Parathyroid adenoma (tissue), 2 donors: ENCODE data around the gene GALK1.

Experiments
- H2AFZ ChIP-seq: fragments of 300-600 bp; sonication (generic); one replicate; pipeline ENCODE4 v1.7.0; 2017; ENCODE audit warnings: antibody characterized with exemption, mild to moderate bottlenecking
- H3K27ac ChIP-seq: fragments of 300-600 bp; sonication (generic); one replicate; pipeline ENCODE4 v1.7.0; 2017
- H3K27me3 ChIP-seq: fragments of 300-600 bp; sonication (generic); one replicate; pipeline ENCODE4 v1.7.0; 2017; ENCODE audit warnings: low read length; ENCODE audit not compliant: control insufficient read depth, insufficient read depth
- H3K36me3 ChIP-seq: fragments of 300-600 bp; sonication (generic); one replicate; pipeline ENCODE4 v1.7.0; 2017; ENCODE audit warnings: low read length; ENCODE audit not compliant: control insufficient read depth, insufficient read depth
- H3K4me1 ChIP-seq: fragments of 300-600 bp; sonication (generic); one replicate; pipeline ENCODE4 v1.7.0; 2017; ENCODE audit warnings: control low read depth
- H3K4me2 ChIP-seq: fragments of 300-600 bp; sonication (generic); one replicate; pipeline ENCODE4 v1.7.0; 2017; ENCODE audit warnings: low read length
- H3K4me3 ChIP-seq: fragments of 300-600 bp; sonication (generic); one replicate; pipeline ENCODE4 v1.7.0; 2017; ENCODE audit warnings: low read depth, low read length
- H3K79me2 ChIP-seq: fragments of 300-600 bp; sonication (generic); one replicate; pipeline ENCODE4 v1.7.0; 2017; ENCODE audit warnings: control low read depth
- H3K9ac ChIP-seq: fragments of 300-600 bp; sonication (generic); one replicate; pipeline ENCODE4 v1.7.0; 2017; ENCODE audit warnings: mild to moderate bottlenecking
- H3K9me3 ChIP-seq: fragments of 300-600 bp; sonication (generic); one replicate; pipeline ENCODE4 v1.7.0; 2017; ENCODE audit warnings: low read length; ENCODE audit not compliant: control insufficient read depth
- TF ChIP-seq, protein P1 (sequence below): fragments of 300-600 bp; sonication (generic); IDR thresholded peaks from one replicate; pipeline ENCODE4 v1.7.0; 2017; ENCODE audit warnings: antibody characterized with exemption, mild to moderate bottlenecking
- donor health status: primary hyperparathyroidism.

The GALK1 gene

DNA sequence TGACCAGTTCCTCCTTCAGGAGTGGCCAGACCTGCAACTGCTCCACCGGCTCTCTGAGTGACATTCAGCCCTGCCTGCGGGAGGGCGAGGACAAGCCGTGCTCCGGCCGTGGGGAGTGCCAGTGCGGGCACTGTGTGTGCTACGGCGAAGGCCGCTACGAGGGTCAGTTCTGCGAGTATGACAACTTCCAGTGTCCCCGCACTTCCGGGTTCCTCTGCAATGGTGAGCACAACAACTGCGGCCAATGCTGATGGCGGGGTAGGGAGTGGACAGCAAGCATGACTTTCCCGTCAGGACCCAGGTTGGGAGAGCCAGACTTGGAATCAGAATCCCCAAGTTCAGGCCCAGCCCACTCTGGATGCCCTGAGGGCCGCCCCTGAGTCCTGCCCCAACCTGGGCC is 31.5 kb downstream of the GALK1 start:
- Histone ChIP-seq H3K4me2 (no peak overlapping the region), H3K9me3 (no peaks in the 10 kb centered on the region), H3K4me3 (no peak overlapping the region), H3K9ac (no peak overlapping the region), H3K36me3 (no peaks in the 10 kb centered on the region), H3K4me1 (no peaks in the 10 kb centered on the region), H3K79me2 (no peaks in the 10 kb centered on the region), H2AFZ (no peak overlapping the region), H3K27me3 (no peaks in the 10 kb centered on the region), H3K27ac (no peak overlapping the region)
- TF ChIP-seq, protein P1, sequence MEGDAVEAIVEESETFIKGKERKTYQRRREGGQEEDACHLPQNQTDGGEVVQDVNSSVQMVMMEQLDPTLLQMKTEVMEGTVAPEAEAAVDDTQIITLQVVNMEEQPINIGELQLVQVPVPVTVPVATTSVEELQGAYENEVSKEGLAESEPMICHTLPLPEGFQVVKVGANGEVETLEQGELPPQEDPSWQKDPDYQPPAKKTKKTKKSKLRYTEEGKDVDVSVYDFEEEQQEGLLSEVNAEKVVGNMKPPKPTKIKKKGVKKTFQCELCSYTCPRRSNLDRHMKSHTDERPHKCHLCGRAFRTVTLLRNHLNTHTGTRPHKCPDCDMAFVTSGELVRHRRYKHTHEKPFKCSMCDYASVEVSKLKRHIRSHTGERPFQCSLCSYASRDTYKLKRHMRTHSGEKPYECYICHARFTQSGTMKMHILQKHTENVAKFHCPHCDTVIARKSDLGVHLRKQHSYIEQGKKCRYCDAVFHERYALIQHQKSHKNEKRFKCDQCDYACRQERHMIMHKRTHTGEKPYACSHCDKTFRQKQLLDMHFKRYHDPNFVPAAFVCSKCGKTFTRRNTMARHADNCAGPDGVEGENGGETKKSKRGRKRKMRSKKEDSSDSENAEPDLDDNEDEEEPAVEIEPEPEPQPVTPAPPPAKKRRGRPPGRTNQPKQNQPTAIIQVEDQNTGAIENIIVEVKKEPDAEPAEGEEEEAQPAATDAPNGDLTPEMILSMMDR, result no peak

DNA sequence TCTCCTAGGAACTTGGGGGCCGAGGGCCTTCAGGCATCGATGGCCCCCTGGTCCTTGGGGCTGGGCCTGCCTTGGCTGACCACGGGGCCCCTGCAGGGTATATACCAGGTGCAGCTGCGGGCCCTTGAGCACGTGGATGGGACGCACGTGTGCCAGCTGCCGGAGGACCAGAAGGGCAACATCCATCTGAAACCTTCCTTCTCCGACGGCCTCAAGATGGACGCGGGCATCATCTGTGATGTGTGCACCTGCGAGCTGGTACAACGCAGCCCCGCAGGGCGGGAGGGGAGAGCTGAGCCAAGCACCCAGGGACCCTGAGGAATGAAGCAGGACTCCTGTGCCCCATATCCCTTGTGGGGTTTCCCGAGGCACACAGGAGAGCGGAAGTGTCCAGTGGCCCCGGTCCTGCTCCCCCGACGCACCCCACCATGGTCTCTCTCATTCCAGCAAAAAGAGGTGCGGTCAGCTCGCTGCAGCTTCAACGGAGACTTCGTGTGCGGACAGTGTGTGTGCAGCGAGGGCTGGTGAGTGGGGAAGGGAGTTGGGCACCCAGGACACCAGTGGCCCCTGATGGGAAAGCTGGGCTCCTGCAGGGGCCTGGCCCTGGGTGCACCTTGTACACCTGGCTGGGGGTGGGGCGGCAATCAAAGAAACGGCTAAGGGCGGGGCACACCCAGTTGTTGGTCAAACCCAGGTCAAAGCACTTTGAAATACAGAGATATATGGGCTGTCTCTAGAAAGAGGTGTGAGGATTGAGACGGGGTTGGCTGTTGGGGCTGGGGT is 33.1 kb downstream of the GALK1 start:
- H3K79me2 ChIP-seq, result no peaks in the 10 kb centered on the region
- no peak overlapping the region for H3K9ac ChIP-seq
- H2AFZ ChIP-seq, result no peak overlapping the region
- H3K27ac ChIP-seq, result no peak overlapping the region
- H3K4me3 ChIP-seq, result no peak overlapping the region
- H3K27me3 ChIP-seq, result no peaks in the 10 kb centered on the region
- H3K36me3 ChIP-seq, result no peaks in the 10 kb centered on the region
- H3K4me2 ChIP-seq, result no peak overlapping the region
- H3K9me3 ChIP-seq, result no peaks in the 10 kb centered on the region
- TF ChIP-seq, protein P1, result no peak
- no peaks in the 10 kb centered on the region for H3K4me1 ChIP-seq

DNA sequence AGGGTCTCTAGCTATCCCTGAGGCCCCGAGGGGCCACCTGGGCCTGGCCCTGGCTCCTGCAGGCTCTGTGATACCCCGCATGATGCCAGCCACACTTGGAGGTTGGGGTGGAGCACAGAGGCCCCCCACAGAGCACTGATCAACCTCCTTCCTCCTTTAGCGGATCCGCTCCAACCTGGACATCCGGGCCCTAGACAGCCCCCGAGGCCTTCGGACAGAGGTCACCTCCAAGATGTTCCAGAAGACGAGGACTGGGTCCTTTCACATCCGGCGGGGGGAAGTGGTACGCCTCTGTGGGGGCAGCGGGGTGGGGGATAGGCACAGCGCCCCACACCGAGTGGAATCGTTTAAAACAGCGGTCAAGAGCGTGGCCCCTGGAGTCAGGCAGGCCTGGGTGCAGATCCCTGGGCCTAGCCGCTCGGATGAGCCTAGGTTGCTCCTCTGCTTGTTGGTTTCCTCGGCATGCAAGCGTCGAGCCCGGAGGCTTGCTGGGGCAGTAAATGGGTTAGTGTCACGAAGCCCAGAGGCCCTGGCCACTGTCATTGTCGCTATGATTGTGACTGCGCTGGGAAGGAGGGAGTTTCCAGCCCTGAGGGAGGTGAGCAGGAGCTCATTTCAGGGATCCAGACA is 33.8 kb downstream of the GALK1 start:
- Histone ChIP-seq H3K36me3 (no peaks in the 10 kb centered on the region), H3K9me3 (no peaks in the 10 kb centered on the region), H3K9ac (no peak overlapping the region), H2AFZ (no peak overlapping the region), H3K4me1 (no peaks in the 10 kb centered on the region), H3K27me3 (no peaks in the 10 kb centered on the region), H3K27ac (no peak overlapping the region), H3K4me2 (no peak overlapping the region), H3K79me2 (no peaks in the 10 kb centered on the region), H3K4me3 (no peak overlapping the region)
- TF ChIP-seq, protein P1, result no peak

DNA sequence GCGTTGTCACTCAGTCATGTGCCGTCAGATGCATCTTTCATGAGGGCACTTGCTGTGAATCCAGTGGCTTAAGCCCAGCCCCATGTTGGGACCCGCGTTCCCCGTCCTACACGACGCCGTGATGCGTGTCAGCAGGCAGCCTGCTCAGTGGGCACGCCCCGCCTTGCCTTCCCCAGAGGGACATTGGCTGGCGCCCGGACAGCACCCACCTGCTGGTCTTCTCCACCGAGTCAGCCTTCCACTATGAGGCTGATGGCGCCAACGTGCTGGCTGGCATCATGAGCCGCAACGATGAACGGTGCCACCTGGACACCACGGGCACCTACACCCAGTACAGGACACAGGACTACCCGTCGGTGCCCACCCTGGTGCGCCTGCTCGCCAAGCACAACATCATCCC is 34.9 kb downstream of the GALK1 start:
- H3K9ac ChIP-seq, result no peak overlapping the region
- H3K9me3 ChIP-seq, result no peaks in the 10 kb centered on the region
- H3K79me2 ChIP-seq, result no peaks in the 10 kb centered on the region
- H3K4me3 ChIP-seq, result no peak overlapping the region
- no peaks in the 10 kb centered on the region for H3K36me3 ChIP-seq
- H3K4me1 ChIP-seq, result no peaks in the 10 kb centered on the region
- H3K27me3 ChIP-seq, result no peaks in the 10 kb centered on the region
- H3K4me2 ChIP-seq, result no peak overlapping the region
- no peak overlapping the region for H2AFZ ChIP-seq
- H3K27ac ChIP-seq, result no peak overlapping the region
- TF ChIP-seq, protein P1, result no peak
